MM.1S (cell line): ENCODE measurements around the gene GTF2H3.

Experiments
- DNase-seq: peaks from one replicate; pipeline ENCODE4 v3.0.0-alpha.2; 2015
- H2AFZ ChIP-seq: fragments of 300-600 bp; sonication (generic); 2 replicates; pipeline ENCODE4 v1.6.0; 2016; ENCODE audit warnings: antibody characterized with exemption, low read length
- H3F3A ChIP-seq: fragments of 300-600 bp; sonication (generic); 2 replicates; pipeline ENCODE4 v1.6.1; 2016; ENCODE audit warnings: mild to moderate bottlenecking, antibody characterized with exemption, low read length, moderate library complexity, mixed read lengths; ENCODE audit not compliant: insufficient read depth
- H3K27ac ChIP-seq: fragments of 300-600 bp; sonication (generic); 2 replicates; pipeline ENCODE4 v1.5.1; 2016; ENCODE audit warnings: mild to moderate bottlenecking, low read length
- H3K27me3 ChIP-seq: fragments of 300-600 bp; sonication (generic); replicated peaks from 2 replicates; pipeline ENCODE4 v1.6.0; 2016; ENCODE audit warnings: low read length; ENCODE audit not compliant: insufficient read depth
- H3K36me3 ChIP-seq: fragments of 300-600 bp; sonication (generic); replicated peaks from 2 replicates; pipeline ENCODE4 v1.6.1; 2016; ENCODE audit warnings: mild to moderate bottlenecking, low read length, mixed read lengths; ENCODE audit not compliant: insufficient read depth
- H3K4me1 ChIP-seq: fragments of 300-600 bp; sonication (generic); 2 replicates; pipeline ENCODE4 v1.6.1; 2016; ENCODE audit warnings: low read length, mixed read lengths
- H3K4me2 ChIP-seq: fragments of 300-600 bp; sonication (generic); 2 replicates; pipeline ENCODE4 v1.6.0; 2016; ENCODE audit warnings: low read depth, low read length
- H3K4me3 ChIP-seq: fragments of 300-600 bp; sonication (generic); 2 replicates; pipeline ENCODE4 v1.5.1; 2016; ENCODE audit warnings: low read length, mixed read lengths
- H3K79me2 ChIP-seq: fragments of 300-600 bp; sonication (generic); 2 replicates; pipeline ENCODE4 v1.6.1; 2016; ENCODE audit warnings: mixed run types, low read length, mixed read lengths
- H3K9ac ChIP-seq: fragments of 300-600 bp; sonication (generic); 2 replicates; pipeline ENCODE4 v1.6.1; 2016; ENCODE audit warnings: low read length, mixed read lengths
- H3K9me2 ChIP-seq: fragments of 300-600 bp; sonication (generic); replicated peaks from 2 replicates; pipeline ENCODE4 v1.6.1; 2016; ENCODE audit warnings: mild to moderate bottlenecking, low read length, mixed read lengths; ENCODE audit not compliant: insufficient read depth
- H3K9me3 ChIP-seq: fragments of 300-600 bp; sonication (generic); replicated peaks from 2 replicates; pipeline ENCODE4 v1.6.1; 2016; ENCODE audit warnings: mild to moderate bottlenecking, low read length, mixed read lengths; ENCODE audit not compliant: insufficient read depth
- H4K20me1 ChIP-seq: fragments of 300-600 bp; sonication (generic); 2 replicates; pipeline ENCODE4 v1.6.1; 2016; ENCODE audit warnings: mild to moderate bottlenecking, low read length, moderate library complexity, mixed read lengths; ENCODE audit not compliant: insufficient read depth
- EZH2 ChIP-seq: fragments of 300-600 bp; sonication (generic); optimal IDR thresholded peaks from 2 replicates; pipeline ENCODE3; 2017; ENCODE audit warnings: low read depth, mild to moderate bottlenecking, antibody characterized with exemption, low read length, mixed read lengths
- EZH2phosphoT487 ChIP-seq: fragments of 300-600 bp; sonication (generic); IDR thresholded peaks from 2 replicates; pipeline ENCODE4 v1.6.1; 2018; ENCODE audit warnings: antibody characterized with exemption, low read length
- TF ChIP-seq, protein P1 (sequence below): fragments of 300-600 bp; sonication (generic); IDR thresholded peaks from 2 replicates; pipeline ENCODE4 v1.5.1; 2016; ENCODE audit warnings: antibody characterized with exemption, low read length, mixed read lengths

Gene GTF2H3

DNA sequence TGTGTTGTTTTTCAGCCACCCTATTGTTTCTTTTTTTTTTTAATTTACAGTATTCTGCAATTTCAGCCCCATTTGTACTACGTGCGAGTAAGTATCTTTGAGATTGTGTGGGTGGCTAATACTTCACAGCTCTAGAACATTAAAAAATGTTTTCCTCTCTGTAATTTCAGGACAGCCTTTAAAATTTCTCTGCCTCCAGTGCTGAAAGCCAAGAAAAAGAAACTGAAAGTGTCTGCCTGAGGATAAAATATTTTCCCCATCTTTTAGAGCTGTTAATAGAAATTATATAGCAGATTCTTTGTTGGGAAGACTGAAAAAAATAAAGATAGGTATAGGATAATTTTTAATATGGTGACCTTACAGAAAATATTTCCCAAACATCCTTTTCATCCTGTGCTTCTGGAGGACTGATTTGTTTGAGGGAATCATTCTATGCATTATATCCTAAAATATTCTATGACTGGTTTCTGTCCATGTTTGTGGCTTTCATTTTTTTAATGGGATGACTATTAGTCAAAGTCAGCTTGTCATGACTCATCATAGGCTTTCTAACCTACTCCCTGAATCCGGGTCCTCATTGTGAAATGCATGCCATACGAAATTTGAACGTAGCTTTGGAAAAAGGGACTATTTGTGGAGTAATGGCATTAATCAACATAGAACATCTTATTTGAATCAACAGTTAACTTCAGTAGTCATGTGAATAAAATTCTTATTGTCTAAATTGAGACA, 26.5 kb downstream of the GTF2H3 start:
- no peaks in the 10 kb centered on the region for H3K9me2 ChIP-seq
- no peak overlapping the region for H2AFZ ChIP-seq
- H3K9me3 ChIP-seq, result no peaks in the 10 kb centered on the region
- no peak overlapping the region for H3K9ac ChIP-seq
- no peaks in the 10 kb centered on the region for H4K20me1 ChIP-seq
- TF ChIP-seq, protein P1, sequence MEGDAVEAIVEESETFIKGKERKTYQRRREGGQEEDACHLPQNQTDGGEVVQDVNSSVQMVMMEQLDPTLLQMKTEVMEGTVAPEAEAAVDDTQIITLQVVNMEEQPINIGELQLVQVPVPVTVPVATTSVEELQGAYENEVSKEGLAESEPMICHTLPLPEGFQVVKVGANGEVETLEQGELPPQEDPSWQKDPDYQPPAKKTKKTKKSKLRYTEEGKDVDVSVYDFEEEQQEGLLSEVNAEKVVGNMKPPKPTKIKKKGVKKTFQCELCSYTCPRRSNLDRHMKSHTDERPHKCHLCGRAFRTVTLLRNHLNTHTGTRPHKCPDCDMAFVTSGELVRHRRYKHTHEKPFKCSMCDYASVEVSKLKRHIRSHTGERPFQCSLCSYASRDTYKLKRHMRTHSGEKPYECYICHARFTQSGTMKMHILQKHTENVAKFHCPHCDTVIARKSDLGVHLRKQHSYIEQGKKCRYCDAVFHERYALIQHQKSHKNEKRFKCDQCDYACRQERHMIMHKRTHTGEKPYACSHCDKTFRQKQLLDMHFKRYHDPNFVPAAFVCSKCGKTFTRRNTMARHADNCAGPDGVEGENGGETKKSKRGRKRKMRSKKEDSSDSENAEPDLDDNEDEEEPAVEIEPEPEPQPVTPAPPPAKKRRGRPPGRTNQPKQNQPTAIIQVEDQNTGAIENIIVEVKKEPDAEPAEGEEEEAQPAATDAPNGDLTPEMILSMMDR, result no peak
- TF ChIP-seq EZH2 (no peak), EZH2phosphoT487 (no peak)
- no peaks in the 10 kb centered on the region for H3K79me2 ChIP-seq
- no peak for DNase-seq
- H3K36me3 ChIP-seq, result no peaks in the 10 kb centered on the region
- H3F3A ChIP-seq, result no peaks in the 10 kb centered on the region
- no peak overlapping the region for H3K27ac ChIP-seq
- no peaks in the 10 kb centered on the region for H3K4me1 ChIP-seq
- no peak overlapping the region for H3K4me3 ChIP-seq
- no peak overlapping the region for H3K4me2 ChIP-seq
- no peaks in the 10 kb centered on the region for H3K27me3 ChIP-seq

DNA sequence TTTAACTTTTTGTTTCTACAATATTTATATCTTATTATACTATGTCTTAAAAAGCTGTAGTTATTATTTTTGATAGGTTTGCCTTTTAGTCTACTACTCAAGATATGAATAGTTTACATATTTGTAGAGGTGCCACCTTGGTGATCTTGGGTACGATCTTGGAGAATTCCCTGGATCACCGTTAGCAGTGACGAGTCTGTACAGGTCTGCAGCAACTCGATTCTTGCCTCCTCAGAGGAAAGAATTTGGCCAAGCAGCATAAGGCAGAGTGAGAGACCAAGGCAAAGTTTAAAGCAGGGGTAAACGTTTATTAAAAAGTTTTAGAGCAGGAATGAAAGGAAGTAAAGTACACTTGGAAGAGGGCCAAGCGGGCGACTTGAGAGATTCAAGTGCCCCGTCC, 34.1 kb downstream of the GTF2H3 start:
- Histone ChIP-seq H2AFZ (no peak overlapping the region), H3K4me1 (no peaks in the 10 kb centered on the region), H3K27me3 (no peaks in the 10 kb centered on the region), H3K4me2 (no peak overlapping the region), H3K4me3 (no peak overlapping the region), H3K79me2 (no peaks in the 10 kb centered on the region), H3K9me2 (no peaks in the 10 kb centered on the region), H3K9ac (no peak overlapping the region), H4K20me1 (no peaks in the 10 kb centered on the region), H3F3A (no peaks in the 10 kb centered on the region), H3K9me3 (no peaks in the 10 kb centered on the region), H3K27ac (no peak overlapping the region), H3K36me3 (no peaks in the 10 kb centered on the region)
- TF ChIP-seq, protein P1, result no peak
- TF ChIP-seq EZH2phosphoT487 (no peak), EZH2 (no peak)
- no peak for DNase-seq

DNA sequence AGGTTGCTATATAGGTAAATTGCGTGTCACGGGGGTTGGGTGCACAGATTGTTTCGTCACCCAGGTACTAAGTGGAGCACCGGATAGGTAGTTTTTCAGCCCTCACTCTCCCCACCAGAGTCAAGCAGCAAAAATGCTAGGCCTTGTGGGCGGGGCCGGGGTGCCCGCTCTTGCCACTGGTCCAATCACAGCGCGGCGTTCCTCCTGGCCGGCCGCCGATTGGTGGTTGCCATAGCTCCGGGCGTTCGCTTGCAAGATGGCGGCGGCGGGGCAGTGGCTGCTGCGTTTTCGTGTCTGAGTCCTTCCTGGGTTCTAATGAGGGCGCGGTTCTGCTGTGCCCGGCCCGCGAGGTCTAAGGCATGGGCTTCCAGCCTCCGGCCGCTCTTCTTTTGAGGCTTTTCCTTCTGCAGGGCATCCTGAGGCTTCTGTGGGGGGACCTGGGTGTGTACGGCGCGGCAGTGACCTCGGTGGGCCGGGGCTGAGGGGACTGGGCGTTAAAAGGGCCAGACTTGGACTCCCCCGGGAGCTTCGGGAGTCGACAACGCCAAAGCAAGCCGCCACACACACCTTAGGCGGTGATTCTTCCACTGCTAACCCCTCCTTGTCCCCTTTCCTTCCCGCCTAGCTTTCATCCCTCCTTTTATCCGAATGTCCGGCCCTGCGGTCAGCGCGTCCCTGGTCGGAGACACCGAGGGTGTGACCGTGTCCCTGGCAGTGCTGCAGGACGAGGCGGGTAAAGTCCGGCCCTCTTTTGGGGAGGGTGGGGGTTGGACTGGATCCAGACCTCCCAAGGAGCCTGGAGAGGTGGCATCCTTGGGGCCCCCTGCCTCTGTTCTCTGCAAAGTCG, 37.5 kb downstream of the GTF2H3 start, which contains the start of gene TCTN2:
TCTN2 (plus strand) TSS at position 232 of the 847 bp plus-strand sequence; CDS start at position 360, 128 bp downstream.
- Histone ChIP-seq H3K4me3 (peak within 1 kb of the TSS; percentile 73), H3K27me3 (no peaks in the 10 kb centered on the region), H3K9me3 (no peaks in the 10 kb centered on the region), H3K9ac (peak within 1 kb of the TSS; percentile 23; the same call in 1 of the 2 replicates), H2AFZ (peak within 1 kb of the TSS; percentile 89), H3K9me2 (no peaks in the 10 kb centered on the region), H3K27ac (no peak within 1 kb of the TSS), H3F3A (no peaks in the 10 kb centered on the region), H4K20me1 (no peaks in the 10 kb centered on the region), H3K4me2 (peak within 1 kb of the TSS; percentile 79), H3K36me3 (no peaks in the 10 kb centered on the region), H3K4me1 (no peaks in the 10 kb centered on the region), H3K79me2 (no peaks in the 10 kb centered on the region)
- peak; percentile 78 for DNase-seq
- TF ChIP-seq EZH2phosphoT487, result no peak
- no peak for TF ChIP-seq EZH2
- TF ChIP-seq, protein P1, result no peak
